Left renal cortex interstitium (tissue), 4 donors: ENCODE measurements around the gene APBA2. TPM values are rescaled to one million over a fixed set of nuclear protein-coding genes. Genes with fewer than 3 reads are reported as not detected.
"Not testable (repeated sequence)": the region's sequence is repeated elsewhere in the genome, so short reads cannot be mapped to it uniquely, and the experiment has no call there.

ENCODE experiments used
- DNase-seq, 4 donors: peaks; one replicate each; pipeline ENCODE4 v3.0.0-alpha.2; 2013; ENCODE audit warnings: low read depth in 4 of 4, low spot score in 2 of 4, missing footprints in 1 of 4
- polyA plus RNA-seq, 4 donors: library from polyadenylated mRNA; unstranded; fragments of 120-200 nt; gene quantifications; one replicate each; pipeline ENCODE4 v1.2.1, GENCODE V29; 2013; ENCODE audit not compliant: insufficient read length in 4 of 4

The APBA2 gene
- polyA plus RNA-seq, 4 donors = 11.7 to 19.3 (median 15.1) TPM

DNA sequence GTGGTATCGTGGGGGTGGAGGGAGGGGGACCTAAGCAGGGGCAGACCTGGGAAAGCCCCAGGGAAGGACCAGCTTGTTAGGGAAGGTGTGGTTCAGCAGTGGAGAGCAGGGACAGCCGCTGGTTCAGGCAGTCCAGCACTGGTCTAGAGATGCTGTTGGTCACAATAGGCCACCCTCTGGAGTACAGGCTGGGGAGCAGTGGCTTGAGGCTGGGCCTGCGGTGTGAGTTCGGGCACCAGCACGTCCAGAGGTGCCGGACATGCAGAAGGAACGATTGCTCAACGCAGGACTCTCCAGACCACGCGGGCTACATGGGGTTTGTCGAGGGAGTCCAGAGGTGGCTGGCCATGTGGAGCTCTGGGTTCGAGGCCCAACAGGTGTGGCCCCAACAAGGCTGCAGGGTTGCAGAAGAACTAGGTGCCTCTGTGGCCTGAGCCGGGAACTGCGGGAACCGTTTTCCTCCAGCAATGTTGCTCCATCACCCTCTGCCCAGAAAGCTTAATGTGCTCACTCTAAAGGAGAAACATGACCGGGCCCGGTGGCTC is 143.9 kb downstream of the APBA2 start:
- no peak for DNase-seq

GRCh38 chr15:29031502-29032228 is 145.9 kb downstream of the APBA2 start:
- DNase-seq = no peak

- DNase-seq = no peak
Observed at GRCh38 chr15:29032229-29032625, 146.5 kb downstream of the APBA2 start.

DNA sequence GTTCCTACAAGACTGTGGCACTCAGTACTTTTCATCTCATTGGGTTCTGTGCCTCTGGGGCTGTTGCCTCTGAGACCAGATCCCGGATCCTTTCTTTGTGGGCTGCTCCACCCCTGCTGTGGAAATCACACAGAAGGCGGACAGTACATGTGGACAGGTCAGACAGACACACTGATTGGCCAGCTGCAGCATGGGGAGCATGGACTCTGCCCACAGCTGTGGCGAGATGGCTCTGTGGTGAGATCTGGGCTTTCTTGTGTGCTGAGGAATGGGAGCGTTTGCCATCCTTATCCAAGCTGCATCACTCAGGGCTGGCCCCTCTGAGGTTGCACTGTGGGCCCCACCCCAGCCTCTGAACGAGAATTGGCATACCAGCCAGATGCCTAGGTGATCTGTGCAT is 147.0 kb downstream of the APBA2 start:
- DNase-seq = no peak

DNA sequence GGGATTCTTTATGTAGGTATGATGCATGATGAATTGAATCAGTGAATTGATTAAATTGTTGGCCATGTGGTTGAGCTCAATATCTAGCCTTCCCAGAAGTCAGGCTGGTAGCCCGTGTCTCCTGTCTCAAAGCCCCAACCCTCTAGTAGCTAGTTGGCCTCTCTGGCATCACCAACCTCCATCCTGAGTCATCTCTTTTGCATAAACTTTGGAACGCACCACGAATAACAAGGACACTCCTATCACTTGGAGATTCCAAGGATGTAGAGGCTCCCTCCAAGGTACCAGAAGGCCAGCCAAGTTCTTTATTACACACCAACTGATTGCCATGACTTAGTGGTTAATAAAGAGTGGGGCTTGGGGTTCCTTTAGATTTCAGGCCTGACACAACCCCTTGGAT is 148.4 kb downstream of the APBA2 start:
- no peak for DNase-seq

GRCh38 chr15:29034593-29035335 is 149.0 kb downstream of the APBA2 start:
- DNase-seq = no peak

GRCh38 chr15:29035336-29036285 is 149.8 kb downstream of the APBA2 start:
- no peak for DNase-seq

GRCh38 chr15:29037997-29038705 is 152.4 kb downstream of the APBA2 start:
- no peak for DNase-seq

DNA sequence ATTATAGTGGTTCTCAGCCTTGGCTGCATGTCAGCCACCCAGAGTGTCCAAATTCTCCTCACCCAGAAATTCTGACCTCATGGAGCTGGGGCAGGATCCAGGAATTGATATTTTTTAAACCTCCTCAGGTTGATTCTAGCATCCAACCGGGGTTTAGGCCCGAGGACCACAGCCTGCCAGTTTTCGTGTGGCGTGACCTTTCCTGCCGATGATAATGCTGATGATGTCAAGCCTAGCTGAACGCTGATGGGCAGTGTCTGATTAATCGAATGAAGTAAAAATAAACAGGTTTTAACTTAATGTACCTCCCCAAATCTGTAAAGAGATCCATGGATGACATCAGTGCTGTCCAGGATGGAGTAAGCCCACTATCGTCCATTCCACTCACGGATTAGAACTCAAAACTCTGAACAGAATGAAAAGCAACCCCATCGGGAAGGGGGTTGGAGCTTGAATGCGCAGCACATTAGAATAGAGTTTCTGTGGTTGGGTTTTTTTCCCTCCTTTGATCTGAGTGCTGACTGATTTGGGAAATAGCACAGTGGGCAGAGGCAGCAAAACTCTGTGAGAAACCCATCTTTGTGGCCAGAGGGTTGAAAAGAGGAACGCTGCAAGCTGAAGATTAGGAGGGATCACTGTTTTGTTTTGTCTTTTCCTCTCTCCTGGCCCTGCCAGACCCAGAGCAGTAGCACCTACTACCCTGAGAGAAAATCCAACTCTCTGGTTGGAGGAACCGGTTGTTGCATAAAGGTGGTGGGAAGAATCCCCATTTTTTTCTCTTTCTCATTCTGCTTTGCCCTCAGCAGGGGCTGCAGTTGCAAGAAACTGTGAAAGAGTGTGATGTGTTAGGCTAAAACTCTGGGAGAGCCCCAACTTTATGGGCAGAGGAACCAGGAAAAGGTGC is 153.9 kb downstream of the APBA2 start:
- DNase-seq = no peak

GRCh38 chr15:29040370-29040751 is 154.6 kb downstream of the APBA2 start:
- no peak for DNase-seq

DNA sequence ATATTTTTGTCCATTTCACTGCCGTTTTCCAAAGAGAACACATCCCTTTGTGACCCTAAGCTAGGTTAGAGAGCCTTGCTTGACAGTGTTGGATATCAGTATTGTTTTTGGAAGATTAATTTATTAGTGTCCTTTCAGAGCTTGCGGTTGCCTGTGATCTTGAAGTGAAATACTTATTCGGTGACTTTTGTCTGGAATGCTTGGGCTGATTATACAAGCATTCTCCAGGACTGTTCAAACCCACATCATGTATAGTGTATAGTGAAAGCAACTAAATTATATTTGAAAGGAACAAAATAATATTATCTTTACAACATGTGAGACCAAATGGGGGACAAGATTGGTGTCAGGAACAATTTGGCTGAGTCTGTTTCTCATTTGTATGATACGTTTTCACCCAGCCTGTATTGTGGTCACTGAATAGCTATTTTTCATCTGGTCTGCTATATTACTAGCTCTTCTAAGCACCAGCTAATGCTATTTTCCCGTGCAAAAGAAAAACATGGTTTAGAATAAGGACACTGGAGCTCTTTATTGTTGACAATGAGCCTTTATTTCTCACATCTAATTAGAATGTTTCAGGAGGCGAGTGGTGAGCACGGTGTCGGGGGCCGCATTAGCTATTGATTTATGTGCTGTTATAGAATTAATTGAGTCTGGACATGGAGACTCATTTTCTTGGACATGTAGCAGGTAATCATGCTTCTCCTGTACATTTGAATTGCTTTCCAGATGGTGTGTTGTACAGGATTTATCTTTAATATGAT is 158.1 kb downstream of the APBA2 start:
- DNase-seq = no peak

DNA sequence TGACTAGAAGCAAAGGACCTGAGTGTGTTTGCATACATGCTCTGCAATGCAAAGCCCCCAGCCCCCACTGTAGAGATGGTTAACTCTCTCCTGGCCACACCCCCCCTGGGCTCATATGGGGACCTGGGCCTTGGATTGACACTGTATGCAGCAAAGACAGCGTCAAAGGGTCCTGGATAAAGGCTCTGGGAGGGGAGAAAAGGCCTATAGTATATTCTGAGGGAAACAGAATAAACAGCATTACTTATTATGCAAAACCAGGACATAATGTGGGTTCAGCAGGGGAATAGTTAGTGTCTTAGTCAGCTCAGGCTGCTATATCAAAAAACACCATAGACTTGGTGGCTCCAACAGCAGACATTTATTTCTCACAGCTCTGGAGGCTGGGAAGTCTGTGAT is 158.7 kb downstream of the APBA2 start:
- no peak for DNase-seq

GRCh38 chr15:29045161-29045560 is 159.4 kb downstream of the APBA2 start:
- not testable (repeated sequence) for DNase-seq

DNA sequence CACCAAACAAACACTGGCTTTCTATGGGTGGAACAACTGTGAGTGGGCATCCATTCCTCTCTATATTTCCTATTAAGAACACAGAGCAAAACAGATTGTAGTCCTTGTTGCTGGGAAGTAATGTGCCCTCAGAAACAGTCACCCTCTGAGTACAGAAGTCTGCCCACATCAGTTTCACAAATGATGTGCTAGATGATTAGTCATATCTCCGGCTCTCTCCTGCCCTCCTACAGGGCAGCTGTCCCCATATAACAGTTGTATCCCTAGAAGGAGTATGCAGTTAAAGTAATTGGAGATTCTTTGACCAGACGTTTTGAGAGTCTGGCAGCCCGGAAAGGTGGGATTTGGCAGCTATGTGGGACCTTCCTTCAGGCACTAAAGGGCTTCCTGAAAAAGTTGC is 159.9 kb downstream of the APBA2 start:
- DNase-seq = no peak

DNA sequence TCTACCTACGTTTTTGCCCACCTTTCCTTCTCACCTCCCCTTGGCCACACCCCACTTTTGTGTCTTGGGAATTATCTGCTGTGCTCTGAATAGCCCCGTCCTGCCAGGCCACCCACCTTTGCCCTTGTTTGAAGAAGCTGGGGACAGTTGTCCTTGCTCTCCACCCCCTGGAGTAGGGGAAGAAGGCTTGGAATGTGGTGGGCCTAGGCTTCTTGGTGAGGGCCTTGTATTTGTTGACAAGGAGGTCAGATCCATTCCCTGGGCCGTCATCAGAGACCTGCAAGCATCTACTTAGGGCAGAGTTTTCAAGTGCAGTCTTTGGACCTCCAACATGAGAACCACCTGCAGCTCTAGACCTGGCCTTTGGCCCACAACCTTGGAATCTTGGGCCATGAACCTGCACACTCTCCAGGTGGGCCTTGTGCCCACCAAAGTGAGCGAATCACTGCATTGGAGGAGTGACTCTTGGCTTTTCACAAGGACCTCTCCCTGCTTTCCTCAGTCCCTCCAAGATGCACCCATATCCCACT is 160.6 kb downstream of the APBA2 start:
- no peak for DNase-seq

- no peak for DNase-seq
Observed at GRCh38 chr15:29046977-29047376, 161.2 kb downstream of the APBA2 start.

DNA sequence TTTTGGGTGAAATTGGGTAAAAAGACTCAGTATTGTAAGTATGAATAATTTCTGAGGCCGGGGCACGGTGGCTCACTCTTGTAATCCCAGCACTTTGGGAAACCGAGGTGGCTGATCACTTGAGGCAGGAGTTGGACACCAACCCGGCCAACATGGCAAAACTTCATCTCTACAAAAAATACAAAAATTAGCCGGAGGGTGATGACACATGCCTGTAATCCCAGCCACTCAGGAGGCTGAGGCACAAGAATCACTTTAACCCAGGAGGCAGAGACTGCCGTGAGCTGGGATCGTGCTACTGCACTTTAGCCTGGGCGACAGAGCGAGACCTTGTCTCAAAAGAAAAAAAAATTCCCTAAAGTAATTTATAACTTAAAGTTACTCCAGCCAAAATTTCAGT is 162.2 kb downstream of the APBA2 start:
- DNase-seq = no peak

DNA sequence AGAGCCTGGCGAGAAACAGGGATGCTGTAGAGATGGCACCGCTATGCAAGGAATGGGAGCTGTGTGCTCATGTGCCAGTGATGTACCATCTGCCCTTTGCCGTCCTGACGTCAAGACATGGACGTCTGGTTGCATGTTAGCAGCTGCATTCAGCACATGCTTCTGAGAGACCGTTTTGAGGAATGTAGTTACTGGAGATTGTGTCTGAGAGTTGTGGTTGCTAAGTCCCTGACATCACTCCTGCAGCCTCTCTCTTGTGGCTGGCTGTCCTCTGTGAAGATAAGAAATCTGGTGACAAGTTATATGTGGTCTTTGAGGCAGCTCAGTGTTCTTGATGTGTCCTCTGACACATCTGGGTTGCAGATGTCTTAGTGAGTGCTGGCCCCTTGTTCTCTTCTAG is 165.1 kb downstream of the APBA2 start:
- DNase-seq = no peak
